ENCODE results near the gene BUB3. TPM values are rescaled to one million over a fixed set of nuclear protein-coding genes. Genes with fewer than 3 reads are reported as not detected.

Gene BUB3
- total RNA-seq, 1 donor: 107 TPM

DNA sequence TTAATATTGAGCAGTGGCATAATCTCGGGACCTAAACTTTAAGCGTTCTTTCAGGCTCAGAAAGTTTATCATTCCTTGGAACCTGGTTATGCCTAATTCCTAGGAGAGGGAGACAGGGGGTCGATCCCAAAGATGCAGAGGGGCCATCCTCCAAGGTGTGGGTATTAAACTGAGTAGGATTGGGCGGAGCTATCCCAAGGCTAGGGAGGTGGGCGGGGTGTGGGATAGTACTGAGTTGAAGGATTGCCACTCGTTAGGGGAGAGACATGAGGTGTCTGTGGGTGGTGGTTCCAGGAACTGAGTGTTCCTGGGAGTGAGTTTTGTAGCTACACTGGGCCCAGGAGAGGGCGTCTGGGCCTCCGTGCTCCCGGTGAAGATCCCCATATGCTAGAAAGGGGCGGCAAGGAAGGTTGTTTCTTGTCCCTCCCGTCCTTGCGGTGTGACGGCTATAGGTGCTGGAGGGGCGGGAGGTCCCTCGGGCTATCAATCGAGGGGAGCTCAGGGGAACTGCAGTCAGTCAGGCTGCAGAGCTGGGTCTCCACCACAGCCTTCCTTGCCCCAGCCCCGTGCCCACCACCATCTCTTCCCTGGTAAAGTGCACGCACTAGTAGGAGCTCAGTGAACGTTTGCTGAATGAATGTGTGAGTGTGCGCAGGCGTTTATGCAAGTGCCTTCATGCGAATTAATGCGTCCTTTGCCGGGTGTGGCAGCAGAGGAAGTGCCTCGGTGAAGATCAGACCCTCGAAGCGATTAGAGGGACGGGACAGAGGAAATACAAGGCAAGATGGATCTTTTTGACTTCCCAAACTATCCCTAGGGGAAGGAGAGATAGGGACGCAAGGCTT is 9.3 kb upstream of the BUB3 start:
- DNase-seq (ENCODE audit: insufficient read length, low spot score, missing footprints): peak; percentile 93
- H2AFZ ChIP-seq (ENCODE audit: low read length): no peak overlapping the region
- no peak overlapping the region for H3K4me2 ChIP-seq (ENCODE audit: insufficient read depth, low read length)
- no peaks in the 10 kb centered on the region for H3K79me2 ChIP-seq (ENCODE audit: insufficient read depth, low read length)
- TF ChIP-seq, protein P1, sequence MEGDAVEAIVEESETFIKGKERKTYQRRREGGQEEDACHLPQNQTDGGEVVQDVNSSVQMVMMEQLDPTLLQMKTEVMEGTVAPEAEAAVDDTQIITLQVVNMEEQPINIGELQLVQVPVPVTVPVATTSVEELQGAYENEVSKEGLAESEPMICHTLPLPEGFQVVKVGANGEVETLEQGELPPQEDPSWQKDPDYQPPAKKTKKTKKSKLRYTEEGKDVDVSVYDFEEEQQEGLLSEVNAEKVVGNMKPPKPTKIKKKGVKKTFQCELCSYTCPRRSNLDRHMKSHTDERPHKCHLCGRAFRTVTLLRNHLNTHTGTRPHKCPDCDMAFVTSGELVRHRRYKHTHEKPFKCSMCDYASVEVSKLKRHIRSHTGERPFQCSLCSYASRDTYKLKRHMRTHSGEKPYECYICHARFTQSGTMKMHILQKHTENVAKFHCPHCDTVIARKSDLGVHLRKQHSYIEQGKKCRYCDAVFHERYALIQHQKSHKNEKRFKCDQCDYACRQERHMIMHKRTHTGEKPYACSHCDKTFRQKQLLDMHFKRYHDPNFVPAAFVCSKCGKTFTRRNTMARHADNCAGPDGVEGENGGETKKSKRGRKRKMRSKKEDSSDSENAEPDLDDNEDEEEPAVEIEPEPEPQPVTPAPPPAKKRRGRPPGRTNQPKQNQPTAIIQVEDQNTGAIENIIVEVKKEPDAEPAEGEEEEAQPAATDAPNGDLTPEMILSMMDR (IDR thresholded peaks at IDR 0.05; ENCODE audit: extremely low read depth, low read depth, low read length): peak; percentile 11
- no peaks in the 10 kb centered on the region for H3K36me3 ChIP-seq (ENCODE audit: insufficient read depth, low read length)
- H3K9me3 ChIP-seq (ENCODE audit: low read depth, low read length): no peaks in the 10 kb centered on the region
- H3K27ac ChIP-seq (ENCODE audit: low read depth, low read length): no peak overlapping the region
- no peak overlapping the region for H3K4me3 ChIP-seq (ENCODE audit: insufficient read depth, low read length)
- no peaks in the 10 kb centered on the region for H3K4me1 ChIP-seq (ENCODE audit: insufficient read depth, low read length)
- peaks cover 99% of the 10 kb centered on the region for H3K27me3 ChIP-seq (ENCODE audit: insufficient read depth, low read length)
- H4K20me1 ChIP-seq (ENCODE audit: insufficient read depth, low read length): no peaks in the 10 kb centered on the region

DNA sequence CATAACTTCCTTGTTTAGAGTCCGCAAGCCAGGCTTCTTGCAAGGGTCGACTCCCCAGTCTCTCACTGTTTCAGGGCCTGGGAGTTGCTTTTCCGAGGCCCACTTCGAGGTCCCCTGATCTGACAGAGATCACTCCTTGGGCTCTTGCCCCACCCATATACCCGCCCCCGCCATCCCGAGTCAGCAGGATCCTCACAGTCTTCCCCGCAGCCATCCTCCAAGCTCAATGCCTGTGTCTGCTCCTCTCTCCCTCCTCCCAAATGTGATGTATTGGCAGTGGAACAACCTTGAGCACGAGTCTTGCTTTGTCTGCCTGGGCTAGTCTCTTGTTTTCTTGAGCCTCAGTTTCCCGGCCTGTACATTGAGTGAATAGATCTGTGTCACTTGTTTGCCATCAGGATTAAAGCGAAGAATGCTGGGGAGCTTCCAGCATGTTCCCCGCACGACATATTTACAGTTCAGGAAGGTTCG is 8.6 kb upstream of the BUB3 start:
- TF ChIP-seq, protein P1 (IDR thresholded peaks at IDR 0.05; ENCODE audit: extremely low read depth, low read depth, low read length): no peak
- H3K4me3 ChIP-seq (ENCODE audit: insufficient read depth, low read length): no peak overlapping the region
- H3K9me3 ChIP-seq (ENCODE audit: low read depth, low read length): no peaks in the 10 kb centered on the region
- H4K20me1 ChIP-seq (ENCODE audit: insufficient read depth, low read length): no peaks in the 10 kb centered on the region
- H3K4me2 ChIP-seq (ENCODE audit: insufficient read depth, low read length): no peak overlapping the region
- peaks cover 99% of the 10 kb centered on the region for H3K27me3 ChIP-seq (ENCODE audit: insufficient read depth, low read length)
- H3K27ac ChIP-seq (ENCODE audit: low read depth, low read length): no peak overlapping the region
- no peaks in the 10 kb centered on the region for H3K4me1 ChIP-seq (ENCODE audit: insufficient read depth, low read length)
- H3K36me3 ChIP-seq (ENCODE audit: insufficient read depth, low read length): no peaks in the 10 kb centered on the region
- no peak overlapping the region for H2AFZ ChIP-seq (ENCODE audit: low read length)
- no peaks in the 10 kb centered on the region for H3K79me2 ChIP-seq (ENCODE audit: insufficient read depth, low read length)
- no peak for DNase-seq (ENCODE audit: insufficient read length, low spot score, missing footprints)

DNA sequence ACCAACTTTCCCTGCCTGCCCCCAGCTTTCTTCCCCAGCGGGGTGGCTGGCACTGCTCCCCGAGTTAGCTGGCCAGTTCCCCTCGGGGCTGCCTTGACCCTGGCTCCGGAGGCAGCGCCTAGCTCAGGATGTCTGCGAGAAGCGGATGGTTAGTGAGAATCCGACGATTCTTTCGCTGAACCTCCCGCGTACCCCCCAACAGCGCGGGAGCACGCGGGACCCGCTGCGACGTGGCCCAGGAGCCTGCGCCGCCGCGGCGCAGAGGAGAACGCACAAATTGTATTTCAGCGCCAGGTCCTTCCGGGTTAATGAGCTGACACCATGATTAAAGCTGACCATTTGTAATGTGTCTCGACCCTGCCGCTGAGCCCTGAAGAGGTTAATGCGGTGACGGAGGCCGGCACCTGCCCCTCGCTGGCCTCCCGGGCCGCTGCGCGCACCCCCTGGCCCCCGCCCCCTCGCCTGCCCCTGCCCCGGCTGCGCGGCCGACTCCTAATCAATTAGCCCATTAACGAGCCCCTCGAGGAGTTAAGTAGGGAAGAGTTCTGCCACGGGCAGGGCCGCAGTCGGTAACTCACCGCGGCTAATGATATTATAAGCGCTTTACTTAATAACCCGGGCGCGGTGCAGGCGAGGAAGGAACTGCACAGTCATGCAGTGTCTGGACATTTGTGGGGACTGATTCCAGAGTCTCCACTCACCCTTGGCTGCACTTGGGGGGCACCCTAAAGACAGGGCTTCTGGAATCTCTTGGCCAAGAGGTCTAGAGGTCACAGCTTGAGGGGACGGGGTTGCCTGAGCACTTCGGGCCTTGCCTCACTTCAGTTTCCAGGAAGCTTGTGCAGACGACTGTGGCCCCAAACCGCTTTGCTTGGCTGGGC is 7.9 kb upstream of the BUB3 start:
- H2AFZ ChIP-seq (ENCODE audit: low read length): no peak overlapping the region
- no peaks in the 10 kb centered on the region for H3K9me3 ChIP-seq (ENCODE audit: low read depth, low read length)
- H3K27me3 ChIP-seq (ENCODE audit: insufficient read depth, low read length): peaks cover 99% of the 10 kb centered on the region
- H4K20me1 ChIP-seq (ENCODE audit: insufficient read depth, low read length): no peaks in the 10 kb centered on the region
- H3K79me2 ChIP-seq (ENCODE audit: insufficient read depth, low read length): no peaks in the 10 kb centered on the region
- DNase-seq (ENCODE audit: insufficient read length, low spot score, missing footprints): peak; percentile 80
- H3K4me2 ChIP-seq (ENCODE audit: insufficient read depth, low read length): no peak overlapping the region
- no peaks in the 10 kb centered on the region for H3K4me1 ChIP-seq (ENCODE audit: insufficient read depth, low read length)
- TF ChIP-seq, protein P1 (IDR thresholded peaks at IDR 0.05; ENCODE audit: extremely low read depth, low read depth, low read length): no peak
- no peak overlapping the region for H3K4me3 ChIP-seq (ENCODE audit: insufficient read depth, low read length)
- no peaks in the 10 kb centered on the region for H3K36me3 ChIP-seq (ENCODE audit: insufficient read depth, low read length)
- no peak overlapping the region for H3K27ac ChIP-seq (ENCODE audit: low read depth, low read length)
